Keratinocyte (primary cell): ENCODE results near the gene RNF34. TPM values are rescaled to one million over a fixed set of nuclear protein-coding genes. Genes with fewer than 3 reads are reported as not detected.

Source experiments
- DNase-seq: peaks from one replicate; pipeline ENCODE4 v3.0.0-alpha.2; 2011; ENCODE audit warnings: low read depth, missing footprints, low spot score
- FAIRE-seq: peaks from 2 replicates; lab custom pipeline; 2011; peaks lifted over from hg19 to GRCh38; lab: Jason Lieb, UNC
- H2AFZ ChIP-seq: 2 replicates; pipeline ENCODE4 v1.6.0; 2012; ENCODE audit warnings: low read length, control low read depth, inconsistent platforms; ENCODE audit not compliant: control insufficient read depth
- H3K27ac ChIP-seq: 2 replicates; pipeline ENCODE4 v1.5.1; 2011; ENCODE audit warnings: low read length; ENCODE audit not compliant: control insufficient read depth, insufficient read depth
- H3K27me3 ChIP-seq: 3 replicates; pipeline ENCODE4 v1.6.0; 2011; ENCODE audit warnings: low read length; ENCODE audit not compliant: control insufficient read depth, insufficient read depth; ENCODE audit errors: extremely low read depth
- H3K36me3 ChIP-seq, 2 experiments: 2 replicates in 1 of 2; 3 replicates in 1 of 2; pipeline ENCODE4 v1.5.1; 2011; ENCODE audit warnings: low read length in 2 of 2, mild to moderate bottlenecking in 1 of 2; ENCODE audit not compliant: control insufficient read depth in 2 of 2, insufficient read depth in 2 of 2; ENCODE audit errors: extremely low read depth in 1 of 2
- H3K4me1 ChIP-seq: 3 replicates; pipeline ENCODE4 v1.5.1; 2011; ENCODE audit warnings: low read length; ENCODE audit not compliant: control insufficient read depth, insufficient read depth; ENCODE audit errors: extremely low read depth
- H3K4me2 ChIP-seq: 3 replicates; pipeline ENCODE4 v1.6.0; 2011; ENCODE audit warnings: low read depth, low read length; ENCODE audit not compliant: control insufficient read depth, insufficient read depth; ENCODE audit errors: extremely low read depth
- H3K4me3 ChIP-seq, 3 experiments: fragments of 200-600 bp in 1 of 3; sonication (generic) in 1 of 3; 2 replicates in 2 of 3; 3 replicates in 1 of 3; pipeline ENCODE4 v1.5.1; 2011 to 2016; ENCODE audit warnings: low read length in 3 of 3, mild to moderate bottlenecking in 3 of 3, control low read depth in 2 of 3, inconsistent platforms in 1 of 3, low read depth in 1 of 3, mixed read lengths in 1 of 3, mixed run types in 1 of 3, moderate library complexity in 1 of 3; ENCODE audit not compliant: control insufficient read depth in 2 of 3, insufficient read depth in 2 of 3; ENCODE audit errors: extremely low read depth in 1 of 3
- H3K79me2 ChIP-seq: 2 replicates; pipeline ENCODE4 v1.6.0; 2012; ENCODE audit warnings: low read length; ENCODE audit not compliant: control insufficient read depth, insufficient read depth
- H3K9ac ChIP-seq: 3 replicates; pipeline ENCODE4 v1.6.0; 2011; ENCODE audit warnings: low read length; ENCODE audit not compliant: control insufficient read depth, insufficient read depth; ENCODE audit errors: extremely low read depth
- H3K9me1 ChIP-seq: 3 replicates; pipeline ENCODE4 v1.6.0; 2011; ENCODE audit warnings: low read length; ENCODE audit not compliant: control insufficient read depth, insufficient read depth; ENCODE audit errors: extremely low read depth
- H3K9me3 ChIP-seq: 2 replicates; pipeline ENCODE4 v1.5.1; 2012; ENCODE audit warnings: low read depth, low read length; ENCODE audit not compliant: control insufficient read depth
- H4K20me1 ChIP-seq: 3 replicates; pipeline ENCODE4 v1.6.0; 2011; ENCODE audit warnings: low read length; ENCODE audit not compliant: control insufficient read depth, insufficient read depth; ENCODE audit errors: extremely low read depth
- CTCF ChIP-seq, 3 experiments: IDR thresholded peaks in 1 of 3; conservative IDR thresholded peaks in 1 of 3; optimal IDR thresholded peaks in 1 of 3; 2 replicates in 2 of 3; 3 replicates in 1 of 3; pipeline versions ENCODE3 to v1.5.1; 2011; ENCODE audit warnings: low read length in 3 of 3, mild to moderate bottlenecking in 3 of 3, moderate library complexity in 2 of 3, control low read depth in 1 of 3, inconsistent platforms in 1 of 3; ENCODE audit not compliant: insufficient read depth in 2 of 3; ENCODE audit errors: extremely low read depth in 1 of 3
- EZH2 ChIP-seq: IDR thresholded peaks from one replicate; pipeline ENCODE4 v1.6.1; 2012; ENCODE audit warnings: inconsistent platforms, mild to moderate bottlenecking, low read length, moderate library complexity
- dilution Hi-C: fragments of 300-500 bp; cut with MboI; formaldehyde crosslinking; loops from one replicate; pipeline ENCODE4 v1.7.0; 2020; ENCODE audit warnings: low sequenced_read_pairs; ENCODE audit not compliant: extremely low pct_ligation_motif_present
- polyA plus RNA-seq, 5 experiments: library from polyadenylated mRNA; depleted of rRNA in 3 of 5; stranded (reverse) in 3 of 5; stranded (forward) in 1 of 5; unstranded in 1 of 5; fragments of >200 nt; gene quantifications; 1 replicate in 1 of 5; 2 replicates in 3 of 5; 3 replicates in 1 of 5; pipeline versions ENCODE4 v1.2.1 to v1.2.3, GENCODE V29; 2011 to 2012; ENCODE audit warnings: missing spikeins in 2 of 5, low read depth in 1 of 5, low replicate concordance in 1 of 5

RNF34 gene
- polyA plus RNA-seq, 1 donor (not counting 4 experiments of a cell fraction or from before 2014, with no cell fraction given): 39.0 TPM

GRCh38 chr12:121427556-121428050, 27.7 kb downstream of the RNF34 start:
- Histone ChIP-seq H3K36me3 (peaks cover 26 to 32% of the 10 kb centered on the region in 2 experiments), H4K20me1 (no peaks in the 10 kb centered on the region), H3K4me2 (no peak overlapping the region), H3K9me1 (no peaks in the 10 kb centered on the region), H3K4me3 (no peak overlapping the region), H3K27ac (no peak overlapping the region), H2AFZ (no peak overlapping the region), H3K27me3 (no peaks in the 10 kb centered on the region), H3K79me2 (no peaks in the 10 kb centered on the region), H3K9me3 (no peaks in the 10 kb centered on the region), H3K9ac (no peak overlapping the region), H3K4me1 (no peaks in the 10 kb centered on the region)
- dilution Hi-C loops: no loop called here
- TF ChIP-seq EZH2: no peak
- TF ChIP-seq CTCF (optimal IDR thresholded peaks at IDR 0.05 in 1 of 3, IDR thresholded peaks at IDR 0.05 in 1 of 3, conservative IDR thresholded peaks at IDR 0.05 in 1 of 3; ENCODE audit: extremely low read depth in 1 of 3, insufficient read depth in 2 of 3, low read length in 3 of 3): no peak
- FAIRE-seq: no peak
- no peak for DNase-seq

- no peak for FAIRE-seq
These were observed 29.0 kb downstream of the RNF34 start for GRCh38 chr12:121428883-121429282.

More at GRCh38 chr12:121428883-121429282, 29.0 kb downstream of the RNF34 start:
- no peak overlapping the region for H3K27ac ChIP-seq
- H3K9me1 ChIP-seq: no peaks in the 10 kb centered on the region
- no peaks in the 10 kb centered on the region for H4K20me1 ChIP-seq
- TF ChIP-seq CTCF (optimal IDR thresholded peaks at IDR 0.05 in 1 of 3, IDR thresholded peaks at IDR 0.05 in 1 of 3, conservative IDR thresholded peaks at IDR 0.05 in 1 of 3; ENCODE audit: extremely low read depth in 1 of 3, insufficient read depth in 2 of 3, low read length in 3 of 3) (no peak), EZH2 (no peak)
- no peaks in the 10 kb centered on the region for H3K4me1 ChIP-seq
- H3K27me3 ChIP-seq: no peaks in the 10 kb centered on the region
- peaks cover 20 to 29% of the 10 kb centered on the region in 2 experiments for H3K36me3 ChIP-seq
- H2AFZ ChIP-seq: no peak overlapping the region
- H3K79me2 ChIP-seq: no peaks in the 10 kb centered on the region
- H3K4me2 ChIP-seq: no peak overlapping the region
- no peak overlapping the region for H3K9ac ChIP-seq
- no peaks in the 10 kb centered on the region for H3K9me3 ChIP-seq
- no peak for DNase-seq
- H3K4me3 ChIP-seq: no peak overlapping the region
- dilution Hi-C loops: no loop called here
